HepG2 (cell line): Measurements from ENCODE around the gene MAN2B2. TPM values are rescaled to one million over a fixed set of nuclear protein-coding genes. Genes with fewer than 3 reads are reported as not detected.
"Not testable (repeated sequence)": the region's sequence is repeated elsewhere in the genome, so short reads cannot be mapped to it uniquely, and the experiment has no call there.

Experiments
- ATAC-seq: fragments of 200-7000 bp; cut with Tn5 transposase; 3 replicates; pipeline ENCODE4 v1.9.1; 2020; ENCODE audit warnings: mild to moderate bottlenecking, moderate library complexity
- BruUV-seq: library from RNA; stranded (reverse); fragments of 400-500 nt; replicated peaks from 2 replicates; lab custom pipeline; 2021; lab: Mats Ljungman, UMichigan
- CTCF ChIA-PET: fragments of 300-600 bp; formaldehyde crosslinking; extraction: SDS; loops from one replicate; lab custom pipeline; 2021; ENCODE audit warnings: low total read pairs, inconsistent platforms, low intra/inter-chr PET ratio; lab: Yijun Ruan, JAX
- POLR2A ChIA-PET: fragments of 350-600 bp; sonication (Branson Sonifier 250); formaldehyde crosslinking; loops from one replicate; lab custom pipeline; 2020; ENCODE audit warnings: antibody characterized with exemption, inconsistent platforms; lab: Yijun Ruan, JAX
- DNase-seq: peaks from one replicate; pipeline ENCODE4 v3.0.0-alpha.2; 2015; ENCODE audit warnings: low spot score
- FAIRE-seq: peaks from 3 replicates; lab custom pipeline; 2011; peaks lifted over from hg19 to GRCh38; lab: Jason Lieb, UNC
- H2AFZ ChIP-seq: one replicate; pipeline ENCODE4 v1.6.1; 2011; ENCODE audit warnings: low read length, inconsistent platforms
- H3K27ac ChIP-seq: fragments of 300-600 bp; 3 replicates; pipeline ENCODE4 v1.8.0; 2011; ENCODE audit warnings: mixed run types, mild to moderate bottlenecking, mixed read lengths, low read length, inconsistent platforms; ENCODE audit not compliant: insufficient read depth; ENCODE audit errors: extremely low read length
- H3K27me3 ChIP-seq, 2 experiments: fragments of 200-600 bp in 1 of 2; 2 replicates in 1 of 2; 3 replicates in 1 of 2; pipeline versions ENCODE4 v1.6.0 to v1.8.0; 2011; ENCODE audit warnings: low read length in 2 of 2, mild to moderate bottlenecking in 2 of 2, moderate library complexity in 2 of 2, inconsistent platforms in 1 of 2; ENCODE audit not compliant: insufficient read depth in 2 of 2, control insufficient read depth in 1 of 2
- H3K36me3 ChIP-seq, 2 experiments: fragments of 200-600 bp in 1 of 2; replicated peaks in 1 of 2; 2 replicates in 1 of 2; 3 replicates in 1 of 2; pipeline versions ENCODE4 v1.5.1 to v1.8.0; 2011; ENCODE audit warnings: low read length in 2 of 2, inconsistent platforms in 1 of 2; ENCODE audit not compliant: insufficient read depth in 2 of 2, control insufficient read depth in 1 of 2
- H3K4me1 ChIP-seq: 2 replicates; pipeline ENCODE4 v1.5.1; 2012; ENCODE audit warnings: low read length, inconsistent platforms; ENCODE audit not compliant: insufficient read depth
- H3K4me2 ChIP-seq: 2 replicates; pipeline ENCODE4 v1.6.0; 2011; ENCODE audit warnings: low read depth, low read length, inconsistent platforms
- H3K4me3 ChIP-seq, 3 experiments: fragments of 200-600 bp in 1 of 3; sonication (generic), shearing (Covaris generic) in 1 of 3; replicated peaks in 1 of 3; 2 replicates each; pipeline ENCODE4 v1.5.1; 2011 to 2016; ENCODE audit warnings: low read length in 3 of 3, inconsistent platforms in 2 of 3, low read depth in 2 of 3, mild to moderate bottlenecking in 2 of 3, control low read depth in 1 of 3, mixed read lengths in 1 of 3; ENCODE audit not compliant: insufficient read depth in 1 of 3
- H3K79me2 ChIP-seq: one replicate; pipeline ENCODE4 v1.6.1; 2011; ENCODE audit warnings: low read length, inconsistent platforms; ENCODE audit not compliant: insufficient read depth
- H3K9ac ChIP-seq: 2 replicates; pipeline ENCODE4 v1.6.0; 2011; ENCODE audit warnings: mild to moderate bottlenecking, low read depth, low read length, inconsistent platforms; ENCODE audit not compliant: insufficient read depth
- H3K9me3 ChIP-seq: 2 replicates; pipeline ENCODE4 v1.5.1; 2012; ENCODE audit warnings: mild to moderate bottlenecking, low read length
- H4K20me1 ChIP-seq: 2 replicates; pipeline ENCODE4 v1.6.0; 2011; ENCODE audit warnings: inconsistent platforms, mild to moderate bottlenecking, low read length, moderate library complexity; ENCODE audit not compliant: insufficient read depth
- ATF7-NPFF ChIP-seq: sonication (generic); formaldehyde crosslinking; IDR thresholded peaks from 2 replicates; pipeline ENCODE4 v1.8.1; 2023; ENCODE audit warnings: mild to moderate bottlenecking, low read depth, missing genetic modification reagents, moderate library complexity
- FIP1L1 ChIP-seq: fragments of 200-400 bp; formaldehyde crosslinking; IDR thresholded peaks from 2 replicates; pipeline ENCODE4 v1.6.1; 2018; ENCODE audit warnings: low read depth, mild to moderate bottlenecking, low read length, moderate library complexity, borderline replicate concordance; ENCODE audit not compliant: insufficient read depth
- MED8 ChIP-seq: sonication (generic); formaldehyde crosslinking; IDR thresholded peaks from 2 replicates; pipeline ENCODE4 v1.8.1; 2023; ENCODE audit warnings: mild to moderate bottlenecking, missing genetic modification reagents; ENCODE audit not compliant: insufficient replicate concordance
- MXD3 ChIP-seq: IDR thresholded peaks from 2 replicates; pipeline ENCODE4 v1.6.1; 2016; ENCODE audit warnings: mild to moderate bottlenecking, missing biosample characterization, missing genetic modification reagents
- SKI ChIP-seq: fragments of 450-650 bp; IDR thresholded peaks from one replicate; pipeline ENCODE4 v1.6.1; 2018; ENCODE audit warnings: mild to moderate bottlenecking; ENCODE audit not compliant: partially characterized antibody
- SP1 ChIP-seq, 2 experiments: fragments of 450-650 bp in 1 of 2; sonication (generic) in 1 of 2; formaldehyde crosslinking in 1 of 2; IDR thresholded peaks; 2 replicates each; pipeline versions ENCODE4 v1.4.0 to v1.6.1; 2016 to 2020; ENCODE audit warnings: missing genetic modification reagents in 1 of 2
- ZFP90 ChIP-seq: sonication (generic); formaldehyde crosslinking; IDR thresholded peaks from 2 replicates; pipeline ENCODE4 v1.8.0; 2022; ENCODE audit warnings: missing genetic modification reagents, mild to moderate bottlenecking, inconsistent platforms, borderline replicate concordance
- ZNF407 ChIP-seq: sonication (generic); formaldehyde crosslinking; IDR thresholded peaks from one replicate; pipeline ENCODE4 v1.5.1; 2020; ENCODE audit warnings: mild to moderate bottlenecking, missing genetic modification reagents; ENCODE audit errors: not compliant biosample characterization
- ZNF564 ChIP-seq: sonication (generic); formaldehyde crosslinking; IDR thresholded peaks from 2 replicates; pipeline ENCODE4 v1.8.1; 2023; ENCODE audit warnings: mild to moderate bottlenecking, missing genetic modification reagents
- ZNF782 ChIP-seq: sonication (generic); formaldehyde crosslinking; IDR thresholded peaks from 2 replicates; pipeline ENCODE4 v1.4.0; 2020; ENCODE audit warnings: missing genetic modification reagents, mild to moderate bottlenecking, borderline replicate concordance
- WGBS: methylation state at CpG from one replicate; pipeline ENCODE4 v1.1.6; 2017; ENCODE audit warnings: low lambda C conversion rate; 5-methylcytosine and 5-hydroxymethylcytosine counted together
- in situ Hi-C: cut with HindIII; loops from 2 replicates; pipeline ENCODE4 v1.10.0; 2017; ENCODE audit warnings: low pct_unique_long_range_greater_than_20kb; ENCODE audit not compliant: extremely low pct_ligation_motif_present
- intact Hi-C: fragments of 100-400 bp; cut with micrococcal nuclease; formaldehyde crosslinking; loops from one replicate; pipeline ENCODE4 v1.10.0; 2022; ENCODE audit not compliant: unreplicated experiment
- polyA plus RNA-seq, 8 experiments: library from polyadenylated mRNA; depleted of rRNA in 3 of 8; stranded (reverse) in 7 of 8; unstranded in 1 of 8; fragments of >200 nt; fragmentation: Illumina TruSeq in 4 of 8; extraction: Trizol in 4 of 8; gene quantifications; 2 replicates each; pipeline versions ENCODE4 v1.2.1 to v1.2.3, GENCODE V29; 2011 to 2016; ENCODE audit warnings: low read depth in 4 of 8, missing spikeins in 1 of 8, mixed read lengths in 1 of 8; ENCODE audit not compliant: insufficient read depth in 1 of 8
- total RNA-seq, 5 experiments: library from RNA; depleted of rRNA; stranded (reverse); fragments of >200 nt; fragmentation: Illumina TruSeq; extraction: Trizol; gene quantifications; 2 replicates each; pipeline ENCODE4 v1.2.3, GENCODE V29; 2016; ENCODE audit warnings: low read depth in 1 of 5
- TF ChIP-seq, protein P1 (sequence below): sonication (generic); formaldehyde crosslinking; IDR thresholded peaks from 2 replicates; pipeline ENCODE4 v1.5.0; 2020; ENCODE audit warnings: mild to moderate bottlenecking, missing genetic modification reagents, moderate library complexity

Gene MAN2B2
- total and polyA plus RNA-seq, 2 of the 13 experiments (the other 11 are each of a cell fraction or from before 2014, with no cell fraction given): 4.8 to 5.4 TPM

- TF ChIP-seq ZFP90 (no peak), SP1 (IDR thresholded peaks at IDR 0.05) (no peak), SP1 (CRISPR knock-in tag; IDR thresholded peaks at IDR 0.05) (no peak), SKI (no peak), FIP1L1 (no peak), ATF7-NPFF (no peak), ZNF782 (no peak)
Observed at GRCh38 chr4:6672131-6672530, 97.1 kb downstream of the MAN2B2 start (continued).

- POLR2A ChIA-PET: interaction anchor here (0.7 to 7.2 kb wide), 29 partner anchors 9 to 401 kb away, joined by 3 to 122 read pairs (median 7); partner anchors contain the start of genes BLOC1S4, MAN2B2, MRFAP1 and MRFAP1L1
- FAIRE-seq, BruUV-seq, in situ Hi-C loops, H3K9me3 ChIP-seq, DNase-seq, H3K4me2 ChIP-seq, H3K9ac ChIP-seq, CTCF ChIA-PET, H2AFZ ChIP-seq, ATAC-seq, H3K27me3 ChIP-seq: not testable (repeated sequence)
- peaks cover 0 to 13% of the 10 kb centered on the region in 2 experiments; a peak in 3 of 5 replicates for H3K36me3 ChIP-seq
- H3K79me2 ChIP-seq: peaks cover 29% of the 10 kb centered on the region
- 95% methylated on average over 11 of the region's 34 CpGs for WGBS
- peak; percentile 35 for TF ChIP-seq ZNF407 (CRISPR knock-in tag)
- TF ChIP-seq MED8 (CRISPR knock-in tag): peak; percentile 38
- TF ChIP-seq, protein P1, sequence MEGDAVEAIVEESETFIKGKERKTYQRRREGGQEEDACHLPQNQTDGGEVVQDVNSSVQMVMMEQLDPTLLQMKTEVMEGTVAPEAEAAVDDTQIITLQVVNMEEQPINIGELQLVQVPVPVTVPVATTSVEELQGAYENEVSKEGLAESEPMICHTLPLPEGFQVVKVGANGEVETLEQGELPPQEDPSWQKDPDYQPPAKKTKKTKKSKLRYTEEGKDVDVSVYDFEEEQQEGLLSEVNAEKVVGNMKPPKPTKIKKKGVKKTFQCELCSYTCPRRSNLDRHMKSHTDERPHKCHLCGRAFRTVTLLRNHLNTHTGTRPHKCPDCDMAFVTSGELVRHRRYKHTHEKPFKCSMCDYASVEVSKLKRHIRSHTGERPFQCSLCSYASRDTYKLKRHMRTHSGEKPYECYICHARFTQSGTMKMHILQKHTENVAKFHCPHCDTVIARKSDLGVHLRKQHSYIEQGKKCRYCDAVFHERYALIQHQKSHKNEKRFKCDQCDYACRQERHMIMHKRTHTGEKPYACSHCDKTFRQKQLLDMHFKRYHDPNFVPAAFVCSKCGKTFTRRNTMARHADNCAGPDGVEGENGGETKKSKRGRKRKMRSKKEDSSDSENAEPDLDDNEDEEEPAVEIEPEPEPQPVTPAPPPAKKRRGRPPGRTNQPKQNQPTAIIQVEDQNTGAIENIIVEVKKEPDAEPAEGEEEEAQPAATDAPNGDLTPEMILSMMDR (CRISPR knock-in tag): 0 out of 2 replicates have a peak, but pooled peaks have one; percentile 11
- peak; percentile 8; the same call in 1 of the 2 replicates for TF ChIP-seq ZNF564 (CRISPR knock-in tag)
- TF ChIP-seq MXD3 (CRISPR knock-in tag): 0 out of 2 replicates have a peak, but pooled peaks have one; percentile 48
- H3K4me3 ChIP-seq: 0 out of 6 replicates have a peak overlapping the region, but pooled peaks of 1 of the 3 experiments have one; percentile 78
- peak overlapping the region; percentile 50 for H3K27ac ChIP-seq
- intact Hi-C loops: loop anchor here (1.0 kb wide), 1 partner anchor 38 kb away; no protein-coding TSS in a partner anchor
- H3K4me1 ChIP-seq: peaks cover 39% of the 10 kb centered on the region
- peaks cover 14% of the 10 kb centered on the region for H4K20me1 ChIP-seq
Observed at GRCh38 chr4:6672541-6673190, 97.7 kb downstream of the MAN2B2 start.
